PC-9 (cell line): ENCODE measurements around the gene HELZ2. TPM values are rescaled to one million over a fixed set of nuclear protein-coding genes. Genes with fewer than 3 reads are reported as not detected.
"Not testable (repeated sequence)": the region's sequence is repeated elsewhere in the genome, so short reads cannot be mapped to it uniquely, and the experiment has no call there.

Source experiments
- BruUV-seq: library from RNA; stranded (reverse); fragments of 400-500 nt; replicated peaks from 2 replicates; lab custom pipeline; 2021; lab: Mats Ljungman, UMichigan
- CTCF ChIA-PET: fragments of 300-600 bp; sonication (Branson Sonifier 250); formaldehyde crosslinking; loops from one replicate; lab custom pipeline; 2022; ENCODE audit warnings: antibody characterized with exemption; lab: Charles Lee
- POLR2A ChIA-PET: fragments of 300-600 bp; sonication (Branson Sonifier 250); formaldehyde crosslinking; loops from one replicate; lab custom pipeline; 2022; ENCODE audit warnings: antibody characterized with exemption; ENCODE audit not compliant: unreplicated experiment; lab: Charles Lee
- DNase-seq, 2 experiments: peaks; one replicate each; pipeline versions ENCODE4 v3.0.0 to v3.0.0-alpha.2; 2015 to 2022; ENCODE audit warnings: mixed read lengths in 1 of 2
- H2AFZ ChIP-seq: fragments of 200-600 bp; sonication (generic); 2 replicates; pipeline ENCODE4 v1.8.1; 2017; ENCODE audit warnings: antibody characterized with exemption
- H3F3A ChIP-seq: fragments of 200-600 bp; sonication (generic); 2 replicates; pipeline ENCODE4 v1.8.1; 2017; ENCODE audit warnings: antibody characterized with exemption, mild to moderate bottlenecking, low read depth; ENCODE audit not compliant: insufficient read depth
- H3K27ac ChIP-seq: fragments of 200-600 bp; sonication (generic); 2 replicates; pipeline ENCODE4 v1.6.1; 2016; ENCODE audit warnings: mixed run types
- H3K27me3 ChIP-seq: fragments of 200-600 bp; sonication (generic); 2 replicates; pipeline ENCODE4 v1.6.1; 2016; ENCODE audit warnings: low read depth, mixed run types; ENCODE audit not compliant: insufficient read depth
- H3K36me3 ChIP-seq: fragments of 200-600 bp; sonication (generic); 2 replicates; pipeline ENCODE4 v1.6.1; 2016; ENCODE audit warnings: low read depth, mixed run types
- H3K4me1 ChIP-seq: fragments of 200-600 bp; sonication (generic); replicated peaks from 2 replicates; pipeline ENCODE4 v1.6.1; 2016; ENCODE audit warnings: mixed run types; ENCODE audit not compliant: insufficient read depth
- H3K4me2 ChIP-seq: fragments of 200-600 bp; sonication (generic); 2 replicates; pipeline ENCODE4 v1.6.1; 2017; ENCODE audit warnings: mixed run types
- H3K4me3 ChIP-seq: fragments of 200-600 bp; sonication (generic); 2 replicates; pipeline ENCODE4 v1.6.1; 2016; ENCODE audit warnings: mixed run types
- H3K79me2 ChIP-seq: fragments of 200-600 bp; sonication (generic); 2 replicates; pipeline ENCODE4 v1.6.1; 2017; ENCODE audit warnings: low read depth, mixed run types
- H3K9me2 ChIP-seq: fragments of 200-600 bp; sonication (generic); 2 replicates; pipeline ENCODE4 v1.8.1; 2017; ENCODE audit warnings: mild to moderate bottlenecking; ENCODE audit not compliant: insufficient read depth
- H3K9me3 ChIP-seq: fragments of 200-600 bp; sonication (generic); 2 replicates; pipeline ENCODE4 v1.8.1; 2016; ENCODE audit warnings: low read depth; ENCODE audit not compliant: insufficient read depth
- H4K20me1 ChIP-seq: fragments of 200-600 bp; sonication (generic); 2 replicates; pipeline ENCODE4 v1.8.1; 2017; ENCODE audit not compliant: insufficient read depth
- EZH2 ChIP-seq: fragments of 200-600 bp; sonication (generic); IDR thresholded peaks from 2 replicates; pipeline ENCODE4 v1.8.0; 2017; ENCODE audit warnings: antibody characterized with exemption, low read depth
- intact Hi-C: fragments of 100-400 bp; cut with micrococcal nuclease; formaldehyde crosslinking; loops from one replicate; pipeline ENCODE4 v1.10.0; 2022; ENCODE audit not compliant: unreplicated experiment
- total RNA-seq: library from RNA; stranded (reverse); gene quantifications from 2 replicates; pipeline ENCODE4 v1.2.3, GENCODE V29; 2021
- TF ChIP-seq, protein P1 (sequence below): fragments of 200-600 bp; sonication (generic); conservative IDR thresholded peaks from 2 replicates; pipeline ENCODE4 v1.6.1; 2017; ENCODE audit warnings: mixed run types, antibody characterized with exemption, mild to moderate bottlenecking, moderate library complexity

The HELZ2 gene
- total RNA-seq, 1 experiment from 2014 or later: 33.7 TPM

DNA sequence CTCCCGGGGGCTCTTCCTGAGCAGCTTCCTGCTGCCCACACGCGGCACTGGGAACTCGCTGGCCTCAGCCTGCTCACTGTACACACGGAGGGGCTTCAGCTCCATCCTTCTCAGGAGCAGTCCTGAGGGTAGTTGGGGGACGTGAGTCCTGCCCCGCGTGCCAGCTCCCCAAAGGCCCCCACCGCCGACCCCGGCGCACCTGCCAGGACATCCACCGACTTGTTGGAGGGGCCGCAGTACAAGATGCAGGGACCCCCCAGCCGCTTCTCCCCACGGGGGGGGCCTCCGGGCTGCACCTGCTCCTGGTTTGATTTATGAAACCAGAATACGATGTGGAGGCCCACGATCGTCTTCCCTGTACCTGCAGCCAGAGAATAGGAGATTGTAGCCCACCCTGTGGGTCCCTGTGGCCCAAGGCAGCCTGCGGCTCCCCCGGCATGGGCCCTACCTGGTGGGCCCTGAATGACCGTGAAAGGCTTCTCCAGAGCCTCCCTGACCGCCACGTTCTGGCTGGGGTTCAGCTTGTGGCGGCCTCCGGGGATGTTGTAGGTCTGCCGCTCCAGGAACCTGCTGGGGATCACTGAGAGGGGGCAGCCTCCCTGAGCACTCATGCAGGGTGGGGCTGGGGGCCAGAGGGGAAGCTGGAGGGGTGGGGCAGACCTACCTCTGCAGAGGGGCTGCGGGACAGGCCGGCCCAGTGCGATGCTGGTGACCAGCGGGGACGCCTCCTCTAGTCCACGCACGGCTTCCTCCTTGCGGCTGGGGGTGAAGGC, 12.2 kb downstream of the HELZ2 start:
- BruUV-seq: no TSS peak
- ChIA-PET CTCF (no interaction called here), POLR2A (no interaction called here)

DNA sequence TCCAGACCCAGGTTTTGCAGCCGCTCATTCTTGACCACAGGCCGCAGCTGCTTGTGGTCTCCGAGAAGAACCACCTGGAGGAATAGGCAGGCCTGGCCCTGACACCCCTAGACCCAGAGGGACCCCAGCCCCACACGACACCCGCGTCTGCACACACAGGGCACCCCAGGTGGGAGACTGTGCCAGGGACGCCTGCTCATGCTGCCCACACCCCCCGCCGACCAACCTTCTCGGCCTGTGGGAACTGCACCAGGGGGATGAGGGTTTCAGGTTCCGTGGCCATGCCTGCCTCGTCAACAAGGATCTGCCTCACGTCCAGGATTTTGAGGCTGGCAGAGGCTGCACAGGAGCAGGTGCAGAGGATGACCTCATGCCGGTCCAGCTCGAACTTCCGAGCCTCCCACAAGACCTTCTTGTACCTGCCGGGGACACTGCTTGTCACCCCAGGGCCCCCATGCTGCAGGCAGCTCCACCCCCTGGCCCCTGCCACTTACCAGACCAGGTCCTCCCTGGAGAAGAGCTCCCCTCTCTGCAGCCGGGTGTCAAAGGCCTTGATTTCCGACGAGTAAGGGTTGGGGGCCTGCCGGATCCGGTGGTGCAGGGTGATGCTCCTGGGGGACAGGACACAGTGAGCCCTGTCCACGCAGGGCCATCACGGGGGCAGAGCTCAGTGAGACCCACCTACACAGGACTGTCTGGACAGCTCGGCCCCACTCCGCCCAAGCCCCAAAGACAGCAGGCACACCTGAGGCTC, 13.0 kb downstream of the HELZ2 start:
- DNase-seq: no peak
- Histone ChIP-seq H3F3A (peaks cover 9% of the 10 kb centered on the region), H3K9me2 (no peaks in the 10 kb centered on the region), H2AFZ (no peak overlapping the region), H3K4me2 (no peak overlapping the region), H3K27me3 (no peaks in the 10 kb centered on the region), H3K4me1 (no peaks in the 10 kb centered on the region), H4K20me1 (no peaks in the 10 kb centered on the region), H3K4me3 (no peak overlapping the region), H3K9me3 (no peaks in the 10 kb centered on the region), H3K79me2 (no peaks in the 10 kb centered on the region), H3K27ac (no peak overlapping the region), H3K36me3 (no peaks in the 10 kb centered on the region)
- BruUV-seq: no TSS peak
- intact Hi-C loops: no loop called here
- ChIA-PET POLR2A (no interaction called here), CTCF (no interaction called here)
- TF ChIP-seq, protein P1, sequence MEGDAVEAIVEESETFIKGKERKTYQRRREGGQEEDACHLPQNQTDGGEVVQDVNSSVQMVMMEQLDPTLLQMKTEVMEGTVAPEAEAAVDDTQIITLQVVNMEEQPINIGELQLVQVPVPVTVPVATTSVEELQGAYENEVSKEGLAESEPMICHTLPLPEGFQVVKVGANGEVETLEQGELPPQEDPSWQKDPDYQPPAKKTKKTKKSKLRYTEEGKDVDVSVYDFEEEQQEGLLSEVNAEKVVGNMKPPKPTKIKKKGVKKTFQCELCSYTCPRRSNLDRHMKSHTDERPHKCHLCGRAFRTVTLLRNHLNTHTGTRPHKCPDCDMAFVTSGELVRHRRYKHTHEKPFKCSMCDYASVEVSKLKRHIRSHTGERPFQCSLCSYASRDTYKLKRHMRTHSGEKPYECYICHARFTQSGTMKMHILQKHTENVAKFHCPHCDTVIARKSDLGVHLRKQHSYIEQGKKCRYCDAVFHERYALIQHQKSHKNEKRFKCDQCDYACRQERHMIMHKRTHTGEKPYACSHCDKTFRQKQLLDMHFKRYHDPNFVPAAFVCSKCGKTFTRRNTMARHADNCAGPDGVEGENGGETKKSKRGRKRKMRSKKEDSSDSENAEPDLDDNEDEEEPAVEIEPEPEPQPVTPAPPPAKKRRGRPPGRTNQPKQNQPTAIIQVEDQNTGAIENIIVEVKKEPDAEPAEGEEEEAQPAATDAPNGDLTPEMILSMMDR: no peak

More for the DNA sequence above, 12.2 kb downstream of the HELZ2 start:
- intact Hi-C loops: no loop called here
- TF ChIP-seq, protein P1: no peak
- no peak overlapping the region for H3K4me2 ChIP-seq
- no peaks in the 10 kb centered on the region for H3K9me2 ChIP-seq
- H3K79me2 ChIP-seq: no peaks in the 10 kb centered on the region
- H4K20me1 ChIP-seq: no peaks in the 10 kb centered on the region
- no peak for DNase-seq
- no peak overlapping the region for H3K4me3 ChIP-seq
- H3K9me3 ChIP-seq: no peaks in the 10 kb centered on the region
- H3K36me3 ChIP-seq: no peaks in the 10 kb centered on the region
- H3K27me3 ChIP-seq: no peaks in the 10 kb centered on the region
- H3K4me1 ChIP-seq: no peaks in the 10 kb centered on the region
- H3F3A ChIP-seq: peaks cover 9% of the 10 kb centered on the region
- H2AFZ ChIP-seq: no peak overlapping the region
- H3K27ac ChIP-seq: no peak overlapping the region

DNA sequence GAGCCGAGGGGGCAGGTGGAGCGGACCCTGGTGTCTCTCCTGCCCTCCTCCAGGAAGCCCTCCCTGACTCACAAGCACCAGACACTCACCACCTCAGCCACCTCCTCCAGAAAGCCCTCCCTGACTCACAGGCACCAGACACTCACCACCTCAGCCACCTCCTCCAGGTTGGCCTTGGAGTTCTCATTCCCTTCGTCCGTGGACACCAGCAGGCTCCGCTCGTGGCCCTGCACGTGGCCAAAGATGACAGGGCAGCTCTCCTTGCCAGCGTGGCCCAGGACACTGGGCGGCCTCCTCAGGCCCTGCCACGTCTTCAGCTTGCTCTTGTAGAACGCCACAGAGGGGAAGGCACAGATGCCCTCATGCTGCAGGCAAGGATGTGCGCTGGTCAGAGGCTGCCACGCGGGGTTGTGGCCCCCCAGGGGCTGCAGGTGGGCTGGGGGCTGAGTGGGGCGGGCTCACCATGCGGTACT, 13.7 kb downstream of the HELZ2 start:
- H2AFZ ChIP-seq: no peak overlapping the region
- H3K27me3 ChIP-seq: no peaks in the 10 kb centered on the region
- H3K9me3 ChIP-seq: no peaks in the 10 kb centered on the region
- ChIA-PET POLR2A (no interaction called here), CTCF (no interaction called here)
- H3K27ac ChIP-seq: no peak overlapping the region
- DNase-seq: no peak
- H3K4me2 ChIP-seq: no peak overlapping the region
- H3K9me2 ChIP-seq: no peaks in the 10 kb centered on the region
- H3K36me3 ChIP-seq: no peaks in the 10 kb centered on the region
- intact Hi-C loops: no loop called here
- H3K4me1 ChIP-seq: no peaks in the 10 kb centered on the region
- no peak for TF ChIP-seq EZH2
- TF ChIP-seq, protein P1: no peak
- no peaks in the 10 kb centered on the region for H3K79me2 ChIP-seq
- BruUV-seq: no TSS peak
- no peak overlapping the region for H3K4me3 ChIP-seq
- H3F3A ChIP-seq: peaks cover 9% of the 10 kb centered on the region
- no peaks in the 10 kb centered on the region for H4K20me1 ChIP-seq

DNA sequence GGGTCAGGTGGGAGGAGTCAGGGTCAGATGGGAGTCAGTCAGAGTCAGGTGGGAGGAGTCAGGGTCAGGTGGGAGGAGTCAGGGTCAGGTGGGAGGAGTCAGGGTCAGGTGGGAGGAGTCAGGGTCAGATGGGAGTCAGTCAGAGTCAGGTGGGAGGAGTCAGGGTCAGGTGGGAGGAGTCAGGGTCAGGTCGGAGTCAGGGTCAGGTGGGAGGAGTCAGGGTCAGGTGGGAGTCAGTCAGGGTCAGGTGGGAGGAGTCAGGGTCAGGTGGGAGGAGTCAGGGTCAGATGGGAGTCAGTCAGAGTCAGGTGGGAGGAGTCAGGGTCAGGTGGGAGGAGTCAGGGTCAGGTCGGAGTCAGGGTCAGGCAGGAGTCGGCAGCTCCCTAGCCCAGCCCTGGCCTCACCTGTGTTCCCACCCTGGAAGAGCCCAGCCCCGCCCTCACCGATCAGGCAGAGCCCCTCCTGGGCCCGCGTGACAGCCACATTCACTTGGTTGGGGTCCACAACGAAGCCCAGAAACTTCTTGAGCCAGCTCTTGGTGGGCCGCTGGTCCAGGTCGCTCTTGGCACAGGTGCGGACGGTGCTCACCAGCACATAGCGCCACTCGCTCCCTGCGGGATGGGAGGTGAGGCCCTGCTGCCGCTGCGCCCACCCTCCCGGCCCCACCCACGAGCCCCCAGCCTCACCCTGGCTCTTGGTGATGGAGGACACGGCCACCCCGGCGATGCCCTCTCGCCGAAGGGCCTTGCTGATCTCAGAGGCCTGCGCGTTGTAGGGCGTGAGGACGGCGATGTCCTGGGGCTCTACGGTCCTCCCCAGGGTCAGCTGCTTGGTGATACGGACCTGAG, 14.3 kb downstream of the HELZ2 start:
- POLR2A ChIA-PET, intact Hi-C loops, DNase-seq, H3K27ac ChIP-seq, CTCF ChIA-PET, H3K79me2 ChIP-seq, H3K4me1 ChIP-seq, H3K27me3 ChIP-seq, H3K4me2 ChIP-seq, H4K20me1 ChIP-seq, H3K4me3 ChIP-seq, H3K36me3 ChIP-seq, BruUV-seq, H3K9me3 ChIP-seq, H3F3A ChIP-seq, H2AFZ ChIP-seq, H3K9me2 ChIP-seq: not testable (repeated sequence)
